ENCODE results near the gene EXPH5. TPM values are rescaled to one million over a fixed set of nuclear protein-coding genes. Genes with fewer than 3 reads are reported as not detected.
A peak's percentile ranks its signal among the peaks of the same experiment; 100 is the strongest.

Gene EXPH5
- total and polyA plus RNA-seq, 9 of the 15 experiments (the other 6 are each of a cell fraction or from before 2014, with no cell fraction given): 1.3 to 8.5 (median 4.8) TPM

GRCh38 chr11:108500721-108501120, 92.8 kb downstream of the EXPH5 start (continued):
- TF ChIP-seq, protein P1, sequence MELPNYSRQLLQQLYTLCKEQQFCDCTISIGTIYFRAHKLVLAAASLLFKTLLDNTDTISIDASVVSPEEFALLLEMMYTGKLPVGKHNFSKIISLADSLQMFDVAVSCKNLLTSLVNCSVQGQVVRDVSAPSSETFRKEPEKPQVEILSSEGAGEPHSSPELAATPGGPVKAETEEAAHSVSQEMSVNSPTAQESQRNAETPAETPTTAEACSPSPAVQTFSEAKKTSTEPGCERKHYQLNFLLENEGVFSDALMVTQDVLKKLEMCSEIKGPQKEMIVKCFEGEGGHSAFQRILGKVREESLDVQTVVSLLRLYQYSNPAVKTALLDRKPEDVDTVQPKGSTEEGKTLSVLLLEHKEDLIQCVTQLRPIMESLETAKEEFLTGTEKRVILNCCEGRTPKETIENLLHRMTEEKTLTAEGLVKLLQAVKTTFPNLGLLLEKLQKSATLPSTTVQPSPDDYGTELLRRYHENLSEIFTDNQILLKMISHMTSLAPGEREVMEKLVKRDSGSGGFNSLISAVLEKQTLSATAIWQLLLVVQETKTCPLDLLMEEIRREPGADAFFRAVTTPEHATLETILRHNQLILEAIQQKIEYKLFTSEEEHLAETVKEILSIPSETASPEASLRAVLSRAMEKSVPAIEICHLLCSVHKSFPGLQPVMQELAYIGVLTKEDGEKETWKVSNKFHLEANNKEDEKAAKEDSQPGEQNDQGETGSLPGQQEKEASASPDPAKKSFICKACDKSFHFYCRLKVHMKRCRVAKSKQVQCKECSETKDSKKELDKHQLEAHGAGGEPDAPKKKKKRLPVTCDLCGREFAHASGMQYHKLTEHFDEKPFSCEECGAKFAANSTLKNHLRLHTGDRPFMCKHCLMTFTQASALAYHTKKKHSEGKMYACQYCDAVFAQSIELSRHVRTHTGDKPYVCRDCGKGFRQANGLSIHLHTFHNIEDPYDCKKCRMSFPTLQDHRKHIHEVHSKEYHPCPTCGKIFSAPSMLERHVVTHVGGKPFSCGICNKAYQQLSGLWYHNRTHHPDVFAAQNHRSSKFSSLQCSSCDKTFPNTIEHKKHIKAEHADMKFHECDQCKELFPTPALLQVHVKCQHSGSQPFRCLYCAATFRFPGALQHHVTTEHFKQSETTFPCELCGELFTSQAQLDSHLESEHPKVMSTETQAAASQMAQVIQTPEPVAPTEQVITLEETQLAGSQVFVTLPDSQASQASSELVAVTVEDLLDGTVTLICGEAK (IDR thresholded peaks at IDR 0.05): peak; percentile 89
- TF ChIP-seq, protein P1 (CRISPR knock-in tag; IDR thresholded peaks at IDR 0.05): peak; percentile 42; the same call in 1 of the 2 replicates
- TF ChIP-seq SMARCC2 (IDR thresholded peaks at IDR 0.05; ENCODE audit: low read depth): no peak
- peak; percentile 34; the same call in 1 of the 2 replicates for TF ChIP-seq SMARCA4 (IDR thresholded peaks at IDR 0.05)
- TF ChIP-seq GATA2 (CRISPR knock-in tag; IDR thresholded peaks at IDR 0.05): peak; percentile 60
